Ishikawa (cell line): ENCODE results near the gene TBC1D5.

Experiments used
- CREB1 ChIP-seq: IDR thresholded peaks from 2 replicates; pipeline ENCODE4 v1.6.1; 2012; ENCODE audit warnings: low read depth
- EGR1 ChIP-seq: IDR thresholded peaks from 2 replicates; pipeline ENCODE4 v1.6.1; 2012
- EP300 ChIP-seq: IDR thresholded peaks from 2 replicates; pipeline ENCODE4 v1.6.1; 2012; ENCODE audit warnings: borderline replicate concordance
- NFIC ChIP-seq: IDR thresholded peaks from 2 replicates; pipeline ENCODE4 v1.6.1; 2012
- RAD21 ChIP-seq: IDR thresholded peaks from 2 replicates; pipeline ENCODE4 v1.6.1; 2012; ENCODE audit warnings: low read depth
- TAF1 ChIP-seq: IDR thresholded peaks from 2 replicates; pipeline ENCODE4 v1.6.1; 2012; ENCODE audit warnings: low read depth, mild to moderate bottlenecking
- TCF12 ChIP-seq: IDR thresholded peaks from 2 replicates; pipeline ENCODE4 v1.6.1; 2012; ENCODE audit warnings: low read depth
- YY1 ChIP-seq: IDR thresholded peaks from 2 replicates; pipeline ENCODE4 v1.6.1; 2012; ENCODE audit warnings: low read depth
- ZBTB7A ChIP-seq: IDR thresholded peaks from 2 replicates; pipeline ENCODE4 v1.6.1; 2012; ENCODE audit warnings: low read depth
- TF ChIP-seq, protein P1 (sequence below): IDR thresholded peaks from 2 replicates; pipeline ENCODE4 v1.6.1; 2012; ENCODE audit warnings: low read depth, mild to moderate bottlenecking
- TF ChIP-seq, protein P2 (sequence below): IDR thresholded peaks from 2 replicates; pipeline ENCODE4 v1.6.1; 2012

DNA sequence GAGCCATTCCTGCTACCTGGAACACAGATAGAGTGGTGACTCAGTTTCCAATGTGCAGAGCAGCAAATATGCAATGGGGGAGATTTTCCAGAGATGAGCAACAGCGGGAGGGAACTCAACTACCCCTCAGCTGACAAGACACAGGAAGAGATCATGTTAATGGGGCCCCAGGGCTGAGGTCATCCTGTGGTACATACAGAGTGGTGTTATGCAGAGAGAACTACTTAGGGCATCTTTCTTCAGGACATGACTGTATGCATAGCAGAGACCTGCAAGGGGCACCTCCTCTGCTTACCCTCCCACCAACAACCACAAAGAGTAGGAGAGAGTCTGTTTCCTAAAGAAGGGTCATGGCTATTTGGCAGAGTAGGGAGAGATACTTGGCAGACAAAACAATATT, 6.8 kb upstream of the TBC1D5 start:
- TF ChIP-seq, protein P1, sequence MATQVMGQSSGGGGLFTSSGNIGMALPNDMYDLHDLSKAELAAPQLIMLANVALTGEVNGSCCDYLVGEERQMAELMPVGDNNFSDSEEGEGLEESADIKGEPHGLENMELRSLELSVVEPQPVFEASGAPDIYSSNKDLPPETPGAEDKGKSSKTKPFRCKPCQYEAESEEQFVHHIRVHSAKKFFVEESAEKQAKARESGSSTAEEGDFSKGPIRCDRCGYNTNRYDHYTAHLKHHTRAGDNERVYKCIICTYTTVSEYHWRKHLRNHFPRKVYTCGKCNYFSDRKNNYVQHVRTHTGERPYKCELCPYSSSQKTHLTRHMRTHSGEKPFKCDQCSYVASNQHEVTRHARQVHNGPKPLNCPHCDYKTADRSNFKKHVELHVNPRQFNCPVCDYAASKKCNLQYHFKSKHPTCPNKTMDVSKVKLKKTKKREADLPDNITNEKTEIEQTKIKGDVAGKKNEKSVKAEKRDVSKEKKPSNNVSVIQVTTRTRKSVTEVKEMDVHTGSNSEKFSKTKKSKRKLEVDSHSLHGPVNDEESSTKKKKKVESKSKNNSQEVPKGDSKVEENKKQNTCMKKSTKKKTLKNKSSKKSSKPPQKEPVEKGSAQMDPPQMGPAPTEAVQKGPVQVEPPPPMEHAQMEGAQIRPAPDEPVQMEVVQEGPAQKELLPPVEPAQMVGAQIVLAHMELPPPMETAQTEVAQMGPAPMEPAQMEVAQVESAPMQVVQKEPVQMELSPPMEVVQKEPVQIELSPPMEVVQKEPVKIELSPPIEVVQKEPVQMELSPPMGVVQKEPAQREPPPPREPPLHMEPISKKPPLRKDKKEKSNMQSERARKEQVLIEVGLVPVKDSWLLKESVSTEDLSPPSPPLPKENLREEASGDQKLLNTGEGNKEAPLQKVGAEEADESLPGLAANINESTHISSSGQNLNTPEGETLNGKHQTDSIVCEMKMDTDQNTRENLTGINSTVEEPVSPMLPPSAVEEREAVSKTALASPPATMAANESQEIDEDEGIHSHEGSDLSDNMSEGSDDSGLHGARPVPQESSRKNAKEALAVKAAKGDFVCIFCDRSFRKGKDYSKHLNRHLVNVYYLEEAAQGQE = no peak
- TF ChIP-seq EP300 (no peak), ZBTB7A (no peak), TAF1 (no peak), RAD21 (no peak), TCF12 (no peak), NFIC (no peak), EGR1 (no peak), CREB1 (no peak), YY1 (no peak)
- TF ChIP-seq, protein P2, sequence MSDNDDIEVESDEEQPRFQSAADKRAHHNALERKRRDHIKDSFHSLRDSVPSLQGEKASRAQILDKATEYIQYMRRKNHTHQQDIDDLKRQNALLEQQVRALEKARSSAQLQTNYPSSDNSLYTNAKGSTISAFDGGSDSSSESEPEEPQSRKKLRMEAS = no peak
